PC-3 (cell line): ENCODE data around the gene GRSF1. TPM values are rescaled to one million over a fixed set of nuclear protein-coding genes. Genes with fewer than 3 reads are reported as not detected.

Experiments used
- ATAC-seq: fragments of 200-7000 bp; cut with Tn5 transposase; 2 replicates; pipeline ENCODE4 v1.9.1; 2020; ENCODE audit warnings: mild to moderate bottlenecking, moderate library complexity
- BruUV-seq: library from RNA; stranded (reverse); fragments of 400-500 nt; replicated peaks from 2 replicates; lab custom pipeline; 2021; lab: Mats Ljungman, UMichigan
- CTCF ChIA-PET: fragments of 300-600 bp; sonication (Branson Sonifier 250); formaldehyde crosslinking; loops from one replicate; lab custom pipeline; 2022; ENCODE audit warnings: antibody characterized with exemption; lab: Charles Lee
- POLR2A ChIA-PET: fragments of 300-600 bp; sonication (Branson Sonifier 250); formaldehyde crosslinking; loops from one replicate; lab custom pipeline; 2022; ENCODE audit warnings: antibody characterized with exemption; ENCODE audit not compliant: unreplicated experiment; lab: Charles Lee
- DNase-seq: peaks from one replicate; pipeline ENCODE4 v3.0.0-alpha.2; 2015
- H2AFZ ChIP-seq: fragments of 300-600 bp; sonication (generic); 2 replicates; pipeline ENCODE4 v1.6.0; 2016; ENCODE audit warnings: antibody characterized with exemption, low read length
- H3F3A ChIP-seq: fragments of 300-600 bp; sonication (generic); one replicate; pipeline ENCODE4 v1.6.0; 2017; ENCODE audit warnings: antibody characterized with exemption, low read length, control low read depth, mild to moderate bottlenecking; ENCODE audit not compliant: unreplicated experiment
- H3K27ac ChIP-seq: fragments of 300-600 bp; sonication (generic); 2 replicates; pipeline ENCODE4 v1.5.1; 2016; ENCODE audit warnings: mild to moderate bottlenecking, low read length
- H3K27me3 ChIP-seq: fragments of 300-600 bp; sonication (generic); 2 replicates; pipeline ENCODE4 v1.6.1; 2016; ENCODE audit warnings: low read length, mixed read lengths
- H3K36me3 ChIP-seq: fragments of 300-600 bp; sonication (generic); 2 replicates; pipeline ENCODE4 v1.6.1; 2016; ENCODE audit warnings: low read depth, mixed run types, low read length, mixed read lengths
- H3K4me1 ChIP-seq: fragments of 300-600 bp; sonication (generic); 2 replicates; pipeline ENCODE4 v1.5.1; 2016; ENCODE audit warnings: low read length; ENCODE audit not compliant: insufficient read depth
- H3K4me2 ChIP-seq: fragments of 300-600 bp; sonication (generic); 2 replicates; pipeline ENCODE4 v1.6.0; 2016; ENCODE audit warnings: low read length
- H3K4me3 ChIP-seq: fragments of 300-600 bp; sonication (generic); 2 replicates; pipeline ENCODE4 v1.5.1; 2016; ENCODE audit warnings: mild to moderate bottlenecking, low read length, mixed read lengths
- H3K79me2 ChIP-seq: fragments of 300-600 bp; sonication (generic); 2 replicates; pipeline ENCODE4 v1.6.1; 2017; ENCODE audit warnings: low read length, mixed read lengths
- H3K9ac ChIP-seq: fragments of 300-600 bp; sonication (generic); 2 replicates; pipeline ENCODE4 v1.6.0; 2016; ENCODE audit warnings: mild to moderate bottlenecking, low read length
- H3K9me2 ChIP-seq: fragments of 300-600 bp; sonication (generic); replicated peaks from 2 replicates; pipeline ENCODE4 v1.6.1; 2016; ENCODE audit warnings: mixed run types, low read length, mixed read lengths
- H3K9me3 ChIP-seq: fragments of 300-600 bp; sonication (generic); 2 replicates; pipeline ENCODE4 v1.6.1; 2016; ENCODE audit warnings: low read length, mixed read lengths
- H4K20me1 ChIP-seq: fragments of 300-600 bp; sonication (generic); 2 replicates; pipeline ENCODE4 v1.6.1; 2016; ENCODE audit warnings: low read length, mixed read lengths
- CTCF ChIP-seq: fragments of 300-600 bp; sonication (generic); conservative IDR thresholded peaks from 2 replicates; pipeline ENCODE4 v1.5.1; 2017; ENCODE audit warnings: antibody characterized with exemption, low read depth, mild to moderate bottlenecking, low read length
- EZH2 ChIP-seq: fragments of 300-600 bp; sonication (generic); IDR thresholded peaks from one replicate; pipeline ENCODE4 v1.6.1; 2017; ENCODE audit warnings: antibody characterized with exemption, mild to moderate bottlenecking, low read length; ENCODE audit not compliant: unreplicated experiment
- EZH2phosphoT487 ChIP-seq: fragments of 300-600 bp; sonication (generic); IDR thresholded peaks from 2 replicates; pipeline ENCODE4 v1.6.1; 2018; ENCODE audit warnings: mild to moderate bottlenecking, antibody characterized with exemption, low read length, borderline replicate concordance
- intact Hi-C: fragments of 100-400 bp; cut with micrococcal nuclease; formaldehyde crosslinking; loops from 2 replicates; pipeline ENCODE4 v1.9.0; 2023
- total RNA-seq: library from RNA; depleted of rRNA; stranded (reverse); fragments of >200 nt; gene quantifications from 2 replicates; pipeline ENCODE4 v1.2.3, GENCODE V29; 2014

Gene GRSF1
- total RNA-seq, 1 experiment from 2014 or later, result 103 TPM

- Histone ChIP-seq H4K20me1 (no peaks in the 10 kb centered on the region), H3K4me3 (no peak overlapping the region), H3K9ac (no peak overlapping the region), H3K79me2 (no peaks in the 10 kb centered on the region), H3K36me3 (peaks cover 2% of the 10 kb centered on the region; the same call in 1 of the 2 replicates), H3K4me1 (peaks cover 13% of the 10 kb centered on the region), H3K9me2 (no peaks in the 10 kb centered on the region), H3K27ac (no peak overlapping the region), H3K4me2 (no peak overlapping the region), H3K9me3 (no peaks in the 10 kb centered on the region), H3F3A (no peaks in the 10 kb centered on the region), H2AFZ (no peak overlapping the region), H3K27me3 (no peaks in the 10 kb centered on the region)
- POLR2A ChIA-PET, result no interaction called here
- no TSS peak for BruUV-seq
- no peak for ATAC-seq
- TF ChIP-seq CTCF, result no peak
- CTCF ChIA-PET, result interaction anchor here (0.5 kb wide), 1 partner anchor 208 kb away, joined by 4 read pairs; no protein-coding TSS in a partner anchor
- intact Hi-C loops, result loop anchor here (10.0 kb wide), 1 partner anchor 67 kb away; no protein-coding TSS in a partner anchor
- no peak for DNase-seq
Measured at GRCh38 chr4:70801265-70801809, 38.4 kb downstream of the GRSF1 start.

- intact Hi-C loops, result no loop called here
- CTCF ChIA-PET, result no interaction called here
Measured at GRCh38 chr4:70793626-70794025, 46.1 kb downstream of the GRSF1 start.

GRCh38 chr4:70788733-70789132, 51.0 kb downstream of the GRSF1 start:
- Histone ChIP-seq H3K4me3 (no peak overlapping the region), H3K9me3 (no peaks in the 10 kb centered on the region), H3K27me3 (no peaks in the 10 kb centered on the region), H3K36me3 (peaks cover 16% of the 10 kb centered on the region; the same call in 1 of the 2 replicates), H3K9me2 (no peaks in the 10 kb centered on the region), H3K9ac (no peak overlapping the region), H2AFZ (no peak overlapping the region), H3K4me1 (peaks cover 10% of the 10 kb centered on the region; the same call in 1 of the 2 replicates), H3K4me2 (no peak overlapping the region), H3K79me2 (no peaks in the 10 kb centered on the region), H4K20me1 (no peaks in the 10 kb centered on the region), H3K27ac (no peak overlapping the region), H3F3A (no peaks in the 10 kb centered on the region)
- CTCF ChIA-PET, result no interaction called here
- BruUV-seq, result no TSS peak
- no peak for TF ChIP-seq CTCF
- TF ChIP-seq EZH2, result no peak
- TF ChIP-seq EZH2phosphoT487, result no peak
- DNase-seq (no peak), ATAC-seq (no peak)
- intact Hi-C loops, result no loop called here
- POLR2A ChIA-PET, result no interaction called here

More at GRCh38 chr4:70793626-70794025, 46.1 kb downstream of the GRSF1 start:
- H3K4me3 ChIP-seq, result no peak overlapping the region
- no peaks in the 10 kb centered on the region for H4K20me1 ChIP-seq
- BruUV-seq, result no TSS peak
- H3K27me3 ChIP-seq, result no peaks in the 10 kb centered on the region
- H3K36me3 ChIP-seq, result peaks cover 14% of the 10 kb centered on the region; the same call in 1 of the 2 replicates
- no peak overlapping the region for H2AFZ ChIP-seq
- no peaks in the 10 kb centered on the region for H3K9me2 ChIP-seq
- H3K9me3 ChIP-seq, result no peaks in the 10 kb centered on the region
- H3K4me2 ChIP-seq, result no peak overlapping the region
- no peak overlapping the region for H3K9ac ChIP-seq
- H3F3A ChIP-seq, result no peaks in the 10 kb centered on the region
- TF ChIP-seq EZH2phosphoT487, result no peak
- TF ChIP-seq CTCF, result no peak
- TF ChIP-seq EZH2, result no peak
- no peaks in the 10 kb centered on the region for H3K79me2 ChIP-seq
- no peak overlapping the region for H3K27ac ChIP-seq
- DNase-seq, result no peak
- POLR2A ChIA-PET, result no interaction called here
- peaks cover 10% of the 10 kb centered on the region; the same call in 1 of the 2 replicates for H3K4me1 ChIP-seq
- ATAC-seq, result no peak
